Measurements from ENCODE around the gene LPP.

The LPP gene

GRCh38 chr3:188643736-188644135 is 489.8 kb downstream of the LPP start:
- Histone ChIP-seq H3K9me2 (replicated peaks; ENCODE audit: insufficient read depth, low read length) (no peaks in the 10 kb centered on the region), H3F3A (ENCODE audit: insufficient read depth) (no peaks in the 10 kb centered on the region), H3K9me3 (ENCODE audit: insufficient read depth, low read length) (no peaks in the 10 kb centered on the region), H3K9ac (ENCODE audit: low read length) (no peak overlapping the region), H3K27ac (ENCODE audit: low read depth, low read length) (no peak overlapping the region), H2AFZ (ENCODE audit: low read depth, low read length, severe bottlenecking) (no peak overlapping the region), H3K79me2 (ENCODE audit: insufficient read depth, low read length) (no peaks in the 10 kb centered on the region), H3K36me3 (ENCODE audit: low read length) (no peaks in the 10 kb centered on the region), H4K20me1 (ENCODE audit: low read depth, low read length) (no peaks in the 10 kb centered on the region), H3K4me3 (ENCODE audit: insufficient read depth, low read length, poor library complexity, severe bottlenecking) (no peak overlapping the region), H3K27me3 (ENCODE audit: low read length) (no peaks in the 10 kb centered on the region), H3K4me2 (ENCODE audit: low read depth, low read length, poor library complexity, severe bottlenecking) (no peak overlapping the region)
- TF ChIP-seq CTCF (IDR thresholded peaks at IDR 0.05; ENCODE audit: insufficient read depth, low read length, poor library complexity, severe bottlenecking) (no peak), EZH2phosphoT487 (conservative IDR thresholded peaks at IDR 0.05; ENCODE audit: low read length) (no peak)

GRCh38 chr3:188646592-188646991 is 492.6 kb downstream of the LPP start:
- no peaks in the 10 kb centered on the region for H3K9me3 ChIP-seq (ENCODE audit: insufficient read depth, low read length)
- TF ChIP-seq EZH2phosphoT487 (conservative IDR thresholded peaks at IDR 0.05; ENCODE audit: low read length), result no peak
- no peak overlapping the region for H3K4me3 ChIP-seq (ENCODE audit: insufficient read depth, low read length, poor library complexity, severe bottlenecking)
- no peak overlapping the region for H3K9ac ChIP-seq (ENCODE audit: low read length)
- no peak overlapping the region for H3K27ac ChIP-seq (ENCODE audit: low read depth, low read length)
- no peak overlapping the region for H3K4me2 ChIP-seq (ENCODE audit: low read depth, low read length, poor library complexity, severe bottlenecking)
- H3K36me3 ChIP-seq (ENCODE audit: low read length), result no peaks in the 10 kb centered on the region
- H3F3A ChIP-seq (ENCODE audit: insufficient read depth), result no peaks in the 10 kb centered on the region
- H3K9me2 ChIP-seq (replicated peaks; ENCODE audit: insufficient read depth, low read length), result no peaks in the 10 kb centered on the region
- H3K79me2 ChIP-seq (ENCODE audit: insufficient read depth, low read length), result no peaks in the 10 kb centered on the region
- no peaks in the 10 kb centered on the region for H3K27me3 ChIP-seq (ENCODE audit: low read length)
- H2AFZ ChIP-seq (ENCODE audit: low read depth, low read length, severe bottlenecking), result no peak overlapping the region
- H4K20me1 ChIP-seq (ENCODE audit: low read depth, low read length), result no peaks in the 10 kb centered on the region

GRCh38 chr3:188647237-188647636 is 493.3 kb downstream of the LPP start:
- Histone ChIP-seq H2AFZ (ENCODE audit: low read depth, low read length, severe bottlenecking) (no peak overlapping the region), H4K20me1 (ENCODE audit: low read depth, low read length) (no peaks in the 10 kb centered on the region), H3K79me2 (ENCODE audit: insufficient read depth, low read length) (no peaks in the 10 kb centered on the region), H3K9me3 (ENCODE audit: insufficient read depth, low read length) (no peaks in the 10 kb centered on the region), H3K4me2 (ENCODE audit: low read depth, low read length, poor library complexity, severe bottlenecking) (no peak overlapping the region), H3F3A (ENCODE audit: insufficient read depth) (no peaks in the 10 kb centered on the region), H3K27ac (ENCODE audit: low read depth, low read length) (no peak overlapping the region), H3K4me3 (ENCODE audit: insufficient read depth, low read length, poor library complexity, severe bottlenecking) (no peak overlapping the region), H3K36me3 (ENCODE audit: low read length) (no peaks in the 10 kb centered on the region), H3K27me3 (ENCODE audit: low read length) (no peaks in the 10 kb centered on the region), H3K9me2 (replicated peaks; ENCODE audit: insufficient read depth, low read length) (no peaks in the 10 kb centered on the region), H3K9ac (ENCODE audit: low read length) (no peak overlapping the region)
- TF ChIP-seq EZH2phosphoT487 (conservative IDR thresholded peaks at IDR 0.05; ENCODE audit: low read length) (no peak), CTCF (IDR thresholded peaks at IDR 0.05; ENCODE audit: insufficient read depth, low read length, poor library complexity, severe bottlenecking) (no peak)

- H3K79me2 ChIP-seq (ENCODE audit: insufficient read depth, low read length), result no peaks in the 10 kb centered on the region
- no peaks in the 10 kb centered on the region for H4K20me1 ChIP-seq (ENCODE audit: low read depth, low read length)
- no peak overlapping the region for H2AFZ ChIP-seq (ENCODE audit: low read depth, low read length, severe bottlenecking)
- H3K9me2 ChIP-seq (replicated peaks; ENCODE audit: insufficient read depth, low read length), result no peaks in the 10 kb centered on the region
- H3F3A ChIP-seq (ENCODE audit: insufficient read depth), result no peaks in the 10 kb centered on the region
- no peak overlapping the region for H3K4me3 ChIP-seq (ENCODE audit: insufficient read depth, low read length, poor library complexity, severe bottlenecking)
- no peaks in the 10 kb centered on the region for H3K9me3 ChIP-seq (ENCODE audit: insufficient read depth, low read length)
- no peak overlapping the region for H3K4me2 ChIP-seq (ENCODE audit: low read depth, low read length, poor library complexity, severe bottlenecking)
- H3K27ac ChIP-seq (ENCODE audit: low read depth, low read length), result no peak overlapping the region
- no peak overlapping the region for H3K9ac ChIP-seq (ENCODE audit: low read length)
- no peaks in the 10 kb centered on the region for H3K36me3 ChIP-seq (ENCODE audit: low read length)
- no peaks in the 10 kb centered on the region for H3K27me3 ChIP-seq (ENCODE audit: low read length)
- no peak for TF ChIP-seq CTCF (IDR thresholded peaks at IDR 0.05; ENCODE audit: insufficient read depth, low read length, poor library complexity, severe bottlenecking)
Observed at GRCh38 chr3:188649521-188649920, 495.6 kb downstream of the LPP start.

Data from SU-DHL-6 (cell line).